Measurements from ENCODE around the gene ARHGAP26.

Gene ARHGAP26

GRCh38 chr5:143173139-143173889 is 403.1 kb downstream of the ARHGAP26 start:
- H3K36me3 ChIP-seq (ENCODE audit: control insufficient read depth, low read length) = no peaks in the 10 kb centered on the region
- no peaks in the 10 kb centered on the region for H3K79me2 ChIP-seq (ENCODE audit: control insufficient read depth, low read length)
- no peak for TF ChIP-seq EZH2phosphoT487 (IDR thresholded peaks at IDR 0.05; ENCODE audit: borderline replicate concordance, low read length)
- TF ChIP-seq CTCF (IDR thresholded peaks at IDR 0.05; ENCODE audit: low read depth, low read length, poor library complexity, severe bottlenecking) = no peak
- H3K4me3 ChIP-seq (ENCODE audit: low read length) = no peak overlapping the region
- H3K27ac ChIP-seq (ENCODE audit: low read depth, low read length) = no peak overlapping the region
- H3K9me2 ChIP-seq (replicated peaks; ENCODE audit: control insufficient read depth, low read length) = no peaks in the 10 kb centered on the region
- H4K20me1 ChIP-seq (ENCODE audit: control insufficient read depth, insufficient read depth, low read depth, low read length) = no peaks in the 10 kb centered on the region
- no peaks in the 10 kb centered on the region for H3K9me3 ChIP-seq (ENCODE audit: control insufficient read depth, insufficient read depth, low read length)
- no peak overlapping the region for H3K4me2 ChIP-seq (ENCODE audit: low read length)
- H3K4me1 ChIP-seq (ENCODE audit: control insufficient read depth, low read length) = no peaks in the 10 kb centered on the region; the same call in 1 of the 2 replicates
- H3F3A ChIP-seq (ENCODE audit: control insufficient read depth, insufficient read depth) = no peaks in the 10 kb centered on the region
- no peaks in the 10 kb centered on the region for H3K27me3 ChIP-seq (ENCODE audit: control insufficient read depth, low read length)

DNA sequence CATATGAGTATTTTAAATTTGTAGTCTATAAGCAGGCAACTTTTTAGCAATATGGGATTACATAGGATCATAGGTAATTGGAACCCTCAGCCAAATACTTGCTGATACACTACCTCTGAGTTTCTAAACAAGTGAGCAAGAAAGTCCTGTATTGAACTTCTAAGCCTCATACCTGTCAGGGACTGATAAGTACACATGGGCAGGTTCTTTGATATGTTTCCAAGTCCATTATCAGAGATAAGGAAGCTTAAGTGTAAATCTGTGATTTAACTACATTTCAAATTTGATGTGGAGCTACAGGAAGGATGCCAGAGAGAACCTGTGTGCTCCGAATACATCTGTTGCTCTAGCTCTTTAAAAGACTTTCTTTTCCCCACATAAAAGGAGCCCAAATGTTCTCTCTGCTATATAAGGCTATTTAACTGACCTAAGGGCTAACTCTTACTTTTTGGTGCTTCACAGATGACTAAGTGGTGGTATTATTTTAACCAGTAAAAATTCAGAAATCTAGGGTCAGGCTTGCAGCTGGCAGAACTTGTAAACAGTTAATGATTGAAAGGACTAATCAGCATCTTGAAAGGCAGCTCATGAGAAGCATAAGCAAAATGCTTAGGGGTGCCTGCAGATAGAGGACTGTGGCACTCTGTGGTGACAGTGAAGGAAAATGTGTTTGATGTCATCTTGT is 404.7 kb downstream of the ARHGAP26 start:
- Histone ChIP-seq H3K36me3 (ENCODE audit: control insufficient read depth, low read length) (no peaks in the 10 kb centered on the region), H3K4me3 (ENCODE audit: low read length) (no peak overlapping the region), H3K79me2 (ENCODE audit: control insufficient read depth, low read length) (no peaks in the 10 kb centered on the region), H3K9me2 (replicated peaks; ENCODE audit: control insufficient read depth, low read length) (no peaks in the 10 kb centered on the region), H3K27me3 (ENCODE audit: control insufficient read depth, low read length) (no peaks in the 10 kb centered on the region), H3K4me2 (ENCODE audit: low read length) (no peak overlapping the region), H3K9me3 (ENCODE audit: control insufficient read depth, insufficient read depth, low read length) (no peaks in the 10 kb centered on the region), H3K27ac (ENCODE audit: low read depth, low read length) (no peak overlapping the region), H4K20me1 (ENCODE audit: control insufficient read depth, insufficient read depth, low read depth, low read length) (no peaks in the 10 kb centered on the region), H3K4me1 (ENCODE audit: control insufficient read depth, low read length) (no peaks in the 10 kb centered on the region; the same call in 1 of the 2 replicates), H3F3A (ENCODE audit: control insufficient read depth, insufficient read depth) (no peaks in the 10 kb centered on the region)
- no peak for TF ChIP-seq EZH2phosphoT487 (IDR thresholded peaks at IDR 0.05; ENCODE audit: borderline replicate concordance, low read length)
- no peak for TF ChIP-seq CTCF (IDR thresholded peaks at IDR 0.05; ENCODE audit: low read depth, low read length, poor library complexity, severe bottlenecking)

DNA sequence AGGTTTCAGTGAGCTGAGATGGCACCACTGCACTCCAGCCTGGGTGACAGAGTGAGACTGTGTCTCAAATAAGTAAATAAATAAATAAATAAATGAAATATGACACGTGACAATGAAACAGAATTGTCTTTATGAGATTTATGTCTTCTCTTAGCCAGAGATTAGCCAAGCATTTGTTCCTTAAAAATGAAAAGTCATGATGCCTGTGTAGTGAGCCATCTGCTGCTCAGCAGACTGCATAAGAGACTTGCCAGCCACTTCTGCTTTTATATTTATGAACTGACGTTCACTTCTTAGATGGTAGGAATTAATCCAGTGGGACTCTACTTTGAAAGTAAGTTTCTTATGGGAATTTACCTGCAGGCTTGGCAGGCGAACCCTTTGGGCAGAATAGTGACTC is 405.9 kb downstream of the ARHGAP26 start:
- no peak overlapping the region for H3K27ac ChIP-seq (ENCODE audit: low read depth, low read length)
- H3K4me2 ChIP-seq (ENCODE audit: low read length) = no peak overlapping the region
- no peaks in the 10 kb centered on the region for H3F3A ChIP-seq (ENCODE audit: control insufficient read depth, insufficient read depth)
- H3K27me3 ChIP-seq (ENCODE audit: control insufficient read depth, low read length) = no peaks in the 10 kb centered on the region
- no peaks in the 10 kb centered on the region for H3K9me2 ChIP-seq (replicated peaks; ENCODE audit: control insufficient read depth, low read length)
- no peaks in the 10 kb centered on the region for H3K9me3 ChIP-seq (ENCODE audit: control insufficient read depth, insufficient read depth, low read length)
- H3K79me2 ChIP-seq (ENCODE audit: control insufficient read depth, low read length) = no peaks in the 10 kb centered on the region
- TF ChIP-seq CTCF (IDR thresholded peaks at IDR 0.05; ENCODE audit: low read depth, low read length, poor library complexity, severe bottlenecking) (no peak), EZH2phosphoT487 (IDR thresholded peaks at IDR 0.05; ENCODE audit: borderline replicate concordance, low read length) (no peak)
- H4K20me1 ChIP-seq (ENCODE audit: control insufficient read depth, insufficient read depth, low read depth, low read length) = no peaks in the 10 kb centered on the region
- H3K36me3 ChIP-seq (ENCODE audit: control insufficient read depth, low read length) = no peaks in the 10 kb centered on the region
- no peaks in the 10 kb centered on the region; the same call in 1 of the 2 replicates for H3K4me1 ChIP-seq (ENCODE audit: control insufficient read depth, low read length)
- no peak overlapping the region for H3K4me3 ChIP-seq (ENCODE audit: low read length)

Data from DOHH2 (cell line).